VCaP (cell line): ENCODE data around the gene RTTN.

Source experiments
- H3K27ac ChIP-seq: fragments of 450-650 bp; 2 replicates; pipeline ENCODE4 v1.5.1; 2017
- TF ChIP-seq, protein P1 (sequence below): fragments of 450-650 bp; conservative IDR thresholded peaks from 2 replicates; pipeline ENCODE4 v1.5.1; 2017; ENCODE audit warnings: mild to moderate bottlenecking, moderate library complexity

Gene RTTN

DNA sequence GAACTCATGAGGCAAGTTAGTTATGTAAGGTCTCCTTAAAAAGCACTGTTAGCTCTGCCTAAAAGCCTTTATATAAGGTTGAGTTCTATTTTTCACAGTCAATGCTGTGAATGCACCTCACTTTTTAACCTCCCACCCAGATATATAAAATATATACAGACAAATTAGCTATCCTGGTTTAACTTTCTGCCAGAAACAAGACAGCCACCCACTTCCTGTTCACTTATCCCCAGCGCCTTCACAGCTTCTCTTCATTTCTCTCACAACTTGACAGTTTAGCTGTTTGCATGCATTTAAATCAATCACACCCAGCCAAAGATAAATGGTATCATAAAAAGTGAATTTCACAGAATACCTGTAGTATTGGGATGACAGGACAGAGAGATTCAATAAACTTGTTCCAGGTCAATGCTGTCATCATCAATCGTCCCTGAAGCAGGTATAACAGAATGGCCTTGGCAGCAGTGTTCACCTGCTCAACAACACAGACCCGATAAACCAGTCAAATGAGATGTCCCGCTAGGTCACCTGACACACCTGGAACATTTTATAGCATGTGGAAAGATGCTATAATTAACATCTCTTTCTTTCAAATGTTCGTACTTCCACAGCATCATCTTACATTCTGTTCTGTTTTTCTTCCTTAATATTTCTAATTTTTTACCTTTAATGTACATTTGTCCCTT, 55.7 kb downstream of the RTTN start:
- peak overlapping the region; percentile 71 for H3K27ac ChIP-seq
- TF ChIP-seq, protein P1, sequence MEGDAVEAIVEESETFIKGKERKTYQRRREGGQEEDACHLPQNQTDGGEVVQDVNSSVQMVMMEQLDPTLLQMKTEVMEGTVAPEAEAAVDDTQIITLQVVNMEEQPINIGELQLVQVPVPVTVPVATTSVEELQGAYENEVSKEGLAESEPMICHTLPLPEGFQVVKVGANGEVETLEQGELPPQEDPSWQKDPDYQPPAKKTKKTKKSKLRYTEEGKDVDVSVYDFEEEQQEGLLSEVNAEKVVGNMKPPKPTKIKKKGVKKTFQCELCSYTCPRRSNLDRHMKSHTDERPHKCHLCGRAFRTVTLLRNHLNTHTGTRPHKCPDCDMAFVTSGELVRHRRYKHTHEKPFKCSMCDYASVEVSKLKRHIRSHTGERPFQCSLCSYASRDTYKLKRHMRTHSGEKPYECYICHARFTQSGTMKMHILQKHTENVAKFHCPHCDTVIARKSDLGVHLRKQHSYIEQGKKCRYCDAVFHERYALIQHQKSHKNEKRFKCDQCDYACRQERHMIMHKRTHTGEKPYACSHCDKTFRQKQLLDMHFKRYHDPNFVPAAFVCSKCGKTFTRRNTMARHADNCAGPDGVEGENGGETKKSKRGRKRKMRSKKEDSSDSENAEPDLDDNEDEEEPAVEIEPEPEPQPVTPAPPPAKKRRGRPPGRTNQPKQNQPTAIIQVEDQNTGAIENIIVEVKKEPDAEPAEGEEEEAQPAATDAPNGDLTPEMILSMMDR = no peak

DNA sequence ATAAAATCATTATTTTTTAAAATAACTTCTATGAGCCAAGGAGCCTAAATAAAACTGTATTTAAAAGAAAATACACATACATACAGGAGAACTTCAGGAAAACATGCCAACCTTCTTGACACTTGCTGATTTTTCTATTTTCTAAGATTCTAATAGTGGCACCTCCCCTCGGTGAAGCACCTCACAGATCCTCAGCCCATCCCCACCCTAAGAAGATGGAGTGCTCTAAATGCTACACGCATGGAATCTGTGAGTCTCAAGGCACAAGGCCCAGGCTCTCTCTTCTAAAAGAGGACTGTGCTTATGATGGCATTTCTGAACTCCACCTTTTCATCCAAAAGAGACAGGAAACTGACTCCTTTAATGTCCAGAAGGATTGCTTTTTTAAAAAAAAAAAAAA, 56.3 kb downstream of the RTTN start:
- H3K27ac ChIP-seq = peak overlapping the region; percentile 71
- TF ChIP-seq, protein P1 = no peak

DNA sequence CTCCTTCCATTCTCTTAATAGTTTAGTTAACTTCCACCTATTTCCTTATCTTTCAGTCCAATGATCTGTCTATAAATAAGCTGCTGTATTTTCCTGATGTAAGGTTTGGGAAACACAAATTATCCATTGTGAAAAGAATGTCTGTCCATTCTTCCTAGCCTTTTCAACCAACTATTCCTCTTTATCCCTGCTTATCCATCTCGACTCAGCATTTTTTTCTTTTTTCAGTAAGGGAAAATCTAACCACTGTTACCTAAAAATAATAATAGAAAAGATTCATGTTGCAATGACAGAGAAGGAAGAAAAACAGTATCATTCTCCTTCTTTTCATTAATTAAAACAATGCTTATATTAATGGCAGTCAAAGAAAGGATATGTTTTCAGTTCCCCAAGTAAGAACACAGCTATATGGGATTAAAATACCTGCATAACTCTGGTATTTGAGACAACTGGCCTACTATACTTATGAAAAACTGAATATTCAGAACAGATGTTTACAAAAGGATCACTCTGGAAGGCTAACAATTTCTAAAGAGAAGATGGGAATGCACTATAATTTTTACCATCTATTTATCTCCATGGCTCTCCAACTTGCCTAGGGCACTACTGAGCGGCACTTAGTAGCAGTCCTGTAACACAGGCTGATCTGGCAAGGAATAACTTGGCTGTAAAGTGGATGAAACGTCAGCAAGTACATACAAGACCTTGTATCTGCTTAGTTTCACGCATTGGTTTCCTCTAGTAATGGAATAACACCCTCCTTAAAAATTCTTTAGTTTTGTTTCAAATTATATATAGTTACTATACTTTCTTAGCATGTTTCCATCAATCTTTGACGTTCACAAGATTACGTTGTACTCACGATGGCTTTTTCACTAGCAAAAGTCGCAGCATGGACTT, 57.2 kb downstream of the RTTN start:
- TF ChIP-seq, protein P1 = no peak

DNA sequence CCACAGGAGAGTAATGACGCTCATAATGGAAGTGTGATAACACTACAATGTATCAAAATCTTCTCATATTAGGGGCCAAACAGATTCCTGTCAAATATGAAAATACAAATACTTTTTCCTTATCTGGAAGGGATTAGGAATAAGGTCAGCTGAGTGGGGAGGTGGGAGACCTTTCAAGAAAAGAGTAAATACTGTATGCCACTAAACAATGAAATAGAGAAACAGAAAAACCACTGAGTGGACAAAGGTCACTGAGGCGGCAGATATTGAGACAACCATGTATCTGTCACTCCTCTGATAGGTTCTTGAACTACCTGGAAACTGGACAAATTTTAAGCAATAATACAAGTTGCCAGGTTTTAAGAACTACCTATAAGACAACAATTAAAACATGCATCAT, 59.3 kb downstream of the RTTN start:
- TF ChIP-seq, protein P1 = no peak
- peak overlapping the region; percentile 74 for H3K27ac ChIP-seq

More for the DNA sequence above, 57.2 kb downstream of the RTTN start:
- peak overlapping the region; percentile 74 for H3K27ac ChIP-seq

DNA sequence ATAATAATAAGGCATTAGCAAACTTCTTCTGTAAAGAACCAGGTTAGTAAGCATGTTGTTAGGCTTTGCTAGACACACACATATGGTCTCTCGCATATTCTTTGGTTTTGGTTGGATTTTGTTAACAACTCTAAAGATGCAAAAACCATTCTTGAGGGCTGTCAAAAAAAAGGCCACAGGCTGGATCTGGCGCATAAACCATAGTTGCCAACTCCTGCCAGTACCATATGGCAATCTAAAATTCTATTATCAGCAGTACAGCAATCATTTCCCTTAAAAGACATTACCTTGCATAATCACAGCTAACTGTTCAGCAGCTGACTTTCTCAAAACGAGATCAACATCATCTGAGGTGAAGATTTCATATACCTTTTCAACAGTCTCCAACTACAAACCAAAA, 63.5 kb downstream of the RTTN start:
- TF ChIP-seq, protein P1 = no peak
- no peak overlapping the region for H3K27ac ChIP-seq

DNA sequence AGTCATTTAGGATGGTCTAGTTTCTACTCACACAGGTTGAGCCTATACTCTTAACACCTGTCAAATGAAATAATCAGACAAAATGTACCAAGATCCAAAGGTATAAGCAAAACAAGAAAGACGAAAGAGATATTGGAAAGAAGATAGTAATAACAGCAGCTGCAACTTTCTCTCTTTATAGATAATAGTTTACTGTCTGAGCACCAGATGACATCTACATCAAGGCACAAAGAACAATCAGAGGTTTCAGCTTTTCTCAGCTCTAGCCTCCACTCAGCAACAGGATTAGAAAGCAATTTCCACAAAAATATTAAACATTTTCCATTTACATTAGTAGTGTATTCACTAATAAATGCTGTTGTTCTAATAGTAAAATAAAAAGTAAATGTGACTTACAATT, 66.3 kb downstream of the RTTN start:
- TF ChIP-seq, protein P1 = no peak

DNA sequence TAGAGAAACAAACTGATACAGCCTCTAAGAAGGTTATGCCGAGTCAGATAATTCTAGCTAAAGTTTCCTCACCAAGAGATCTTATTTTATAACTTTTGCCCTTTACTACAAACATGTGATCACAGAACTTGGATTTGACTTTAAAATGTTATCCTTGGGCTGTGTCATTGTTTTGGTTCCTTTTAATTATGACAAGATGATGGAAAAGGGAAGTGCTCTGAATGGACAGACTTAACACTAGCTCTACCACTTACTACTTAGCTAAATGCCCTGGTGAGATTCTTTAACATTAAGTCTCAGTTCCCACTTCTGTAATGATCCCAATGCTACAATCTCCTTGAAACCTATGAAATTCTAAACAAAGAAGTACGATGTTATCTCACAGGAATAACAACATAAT, 69.9 kb downstream of the RTTN start:
- TF ChIP-seq, protein P1 = no peak
- H3K27ac ChIP-seq = no peak overlapping the region

More for the DNA sequence above, 66.3 kb downstream of the RTTN start:
- H3K27ac ChIP-seq = no peak overlapping the region
